GM10248 (cell line): ENCODE measurements around the gene CUL1.

ENCODE experiments used
- CTCF ChIA-PET: fragments of 300-600 bp; sonication (Branson Sonifier 250); formaldehyde crosslinking; extraction: SDS; loops from one replicate; lab custom pipeline; 2021; ENCODE audit warnings: antibody characterized with exemption; lab: Yijun Ruan, JAX
- POLR2A ChIA-PET: fragments of 350-650 bp; sonication (Branson Sonifier 250); formaldehyde crosslinking; extraction: SDS; loops from one replicate; lab custom pipeline; 2020; ENCODE audit warnings: antibody characterized with exemption; lab: Yijun Ruan, JAX
- DNase-seq: peaks from one replicate; pipeline ENCODE4 v3.0.0; 2012; ENCODE audit errors: extremely low spot score
- TF ChIP-seq, protein P1 (sequence below): IDR thresholded peaks from 2 replicates; pipeline ENCODE4 v1.5.1; 2012; ENCODE audit warnings: mild to moderate bottlenecking, low read depth; ENCODE audit errors: extremely low read depth, missing control alignments, control extremely low read depth

CUL1 gene

DNA sequence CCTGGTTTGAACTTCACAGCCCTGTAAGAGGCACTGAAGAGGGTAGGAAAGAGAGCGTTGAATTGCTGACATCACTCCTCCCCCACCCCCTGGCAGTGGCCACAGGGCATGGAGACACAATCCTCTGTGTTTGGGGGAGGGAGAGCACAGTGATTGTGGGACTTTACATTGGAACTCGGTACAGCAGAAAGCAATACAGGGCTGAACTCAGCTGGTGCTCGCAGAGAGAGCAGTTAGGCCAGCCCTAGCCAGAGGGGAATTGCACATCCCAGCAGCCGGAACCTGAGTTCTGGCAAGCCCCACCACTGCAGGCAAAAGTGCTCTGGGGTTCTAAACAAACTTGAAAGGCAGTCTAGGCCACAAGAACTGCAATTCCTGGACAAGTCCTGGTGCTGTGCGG, 24.0 kb upstream of the CUL1 start:
- TF ChIP-seq, protein P1, sequence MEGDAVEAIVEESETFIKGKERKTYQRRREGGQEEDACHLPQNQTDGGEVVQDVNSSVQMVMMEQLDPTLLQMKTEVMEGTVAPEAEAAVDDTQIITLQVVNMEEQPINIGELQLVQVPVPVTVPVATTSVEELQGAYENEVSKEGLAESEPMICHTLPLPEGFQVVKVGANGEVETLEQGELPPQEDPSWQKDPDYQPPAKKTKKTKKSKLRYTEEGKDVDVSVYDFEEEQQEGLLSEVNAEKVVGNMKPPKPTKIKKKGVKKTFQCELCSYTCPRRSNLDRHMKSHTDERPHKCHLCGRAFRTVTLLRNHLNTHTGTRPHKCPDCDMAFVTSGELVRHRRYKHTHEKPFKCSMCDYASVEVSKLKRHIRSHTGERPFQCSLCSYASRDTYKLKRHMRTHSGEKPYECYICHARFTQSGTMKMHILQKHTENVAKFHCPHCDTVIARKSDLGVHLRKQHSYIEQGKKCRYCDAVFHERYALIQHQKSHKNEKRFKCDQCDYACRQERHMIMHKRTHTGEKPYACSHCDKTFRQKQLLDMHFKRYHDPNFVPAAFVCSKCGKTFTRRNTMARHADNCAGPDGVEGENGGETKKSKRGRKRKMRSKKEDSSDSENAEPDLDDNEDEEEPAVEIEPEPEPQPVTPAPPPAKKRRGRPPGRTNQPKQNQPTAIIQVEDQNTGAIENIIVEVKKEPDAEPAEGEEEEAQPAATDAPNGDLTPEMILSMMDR = no peak
- POLR2A ChIA-PET = no interaction called here
- DNase-seq = no peak
- CTCF ChIA-PET = no interaction called here

DNA sequence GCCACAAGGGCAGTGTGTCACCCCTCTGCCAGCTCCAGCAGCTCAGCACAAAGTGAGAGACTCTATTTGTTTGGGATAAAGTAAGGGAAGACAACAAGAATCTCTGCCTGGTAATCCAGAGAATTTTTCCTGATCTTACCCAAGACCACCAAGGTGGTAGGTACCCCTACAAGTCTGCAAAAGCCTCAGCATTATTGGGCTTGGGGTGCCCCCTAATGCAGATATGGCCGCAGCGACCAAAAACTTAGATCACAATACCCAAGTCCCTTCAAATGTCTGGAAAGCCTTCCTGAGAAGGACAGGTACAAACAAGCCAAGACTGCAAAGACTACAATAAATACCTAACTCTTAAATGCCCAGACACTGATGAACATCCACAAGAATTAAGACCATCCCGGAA, 22.4 kb upstream of the CUL1 start:
- TF ChIP-seq, protein P1 = no peak
- CTCF ChIA-PET = no interaction called here
- no peak for DNase-seq
- POLR2A ChIA-PET = no interaction called here

DNA sequence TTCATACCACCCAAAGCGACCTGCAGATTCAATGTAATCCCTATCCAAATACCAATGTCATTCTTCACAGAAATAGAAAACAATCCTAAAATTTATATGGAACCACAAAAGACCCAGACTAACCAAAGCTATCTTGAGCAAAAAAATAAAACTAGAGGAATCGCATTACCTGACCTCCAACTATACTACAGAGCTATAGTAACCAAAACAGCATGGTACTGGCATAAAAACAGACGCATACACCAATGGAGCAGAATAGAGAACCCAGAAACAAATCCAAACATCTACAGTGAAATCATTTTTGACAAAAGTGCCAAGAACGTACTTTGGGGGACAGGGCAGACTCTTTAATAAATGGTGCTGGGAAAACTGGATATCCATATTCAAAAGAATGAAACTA, 16.9 kb upstream of the CUL1 start:
- DNase-seq = no peak
- CTCF ChIA-PET = interaction anchor here (1.2 kb wide), 1 partner anchor 154 kb away, joined by 3 read pairs; no protein-coding TSS in a partner anchor
- POLR2A ChIA-PET = no interaction called here
- TF ChIP-seq, protein P1 = no peak

DNA sequence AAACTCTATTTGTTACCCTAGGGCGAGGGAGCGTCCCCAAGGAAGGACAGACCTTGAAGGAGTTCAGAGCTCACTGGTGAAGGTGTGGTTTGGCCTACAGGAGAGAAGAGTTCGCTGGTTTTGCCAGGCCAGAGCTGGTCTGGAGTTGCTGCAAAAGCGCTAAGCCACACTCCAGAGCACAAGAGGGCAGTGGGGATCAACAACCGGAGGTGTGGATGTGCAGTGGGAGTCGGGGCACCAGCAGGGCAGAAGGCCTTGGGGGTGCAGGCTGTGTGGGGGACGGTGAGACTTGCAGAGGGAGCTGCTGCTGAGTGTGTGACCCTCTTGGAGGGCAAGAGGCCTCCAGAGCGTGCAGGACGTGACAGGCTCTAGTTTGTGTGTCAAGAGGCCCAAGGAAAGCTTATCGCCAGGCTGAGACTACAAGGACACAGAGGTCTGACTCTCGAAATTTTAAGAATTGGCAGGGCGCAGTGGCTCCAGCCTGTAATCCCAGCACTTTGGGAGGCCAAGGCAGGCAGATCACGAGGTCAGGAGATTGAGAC, 14.3 kb upstream of the CUL1 start:
- ChIA-PET POLR2A (no interaction called here), CTCF (no interaction called here)
- no peak for DNase-seq
- TF ChIP-seq, protein P1 = no peak

DNA sequence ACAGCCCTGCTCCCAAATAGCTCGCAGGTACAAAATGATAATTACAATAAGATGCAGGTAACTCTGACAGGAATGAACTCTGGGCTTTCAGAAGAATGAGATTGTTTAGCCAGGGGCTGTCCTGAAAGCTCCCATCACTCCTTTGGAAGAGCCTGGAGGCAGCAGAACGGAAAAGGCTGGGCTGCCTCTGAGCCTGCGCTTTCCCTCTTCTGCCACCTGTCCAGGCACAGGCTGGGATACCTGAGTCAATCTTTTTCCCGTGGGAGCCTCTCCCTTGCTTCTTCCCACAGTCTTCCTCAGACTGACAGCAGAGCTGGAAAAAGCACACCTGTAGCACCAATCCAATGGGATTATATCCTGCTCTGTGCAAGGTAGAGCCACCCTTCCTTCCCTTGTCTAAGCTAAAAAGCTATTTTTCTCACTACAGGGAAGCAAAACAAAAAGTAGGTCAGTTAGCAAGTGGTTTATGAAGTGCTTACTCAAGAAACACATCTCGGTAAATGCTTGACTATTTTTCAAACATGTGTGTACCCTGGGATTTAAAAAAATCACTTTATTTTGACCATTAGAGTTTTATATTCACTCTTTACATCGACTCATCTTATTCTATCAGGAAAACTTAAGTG, 12.3 kb upstream of the CUL1 start:
- ChIA-PET POLR2A (no interaction called here), CTCF (interaction anchor here (1.4 kb wide), 1 partner anchor 16 kb away, joined by 5 read pairs; no protein-coding TSS in a partner anchor)
- no peak for DNase-seq
- TF ChIP-seq, protein P1 = no peak

DNA sequence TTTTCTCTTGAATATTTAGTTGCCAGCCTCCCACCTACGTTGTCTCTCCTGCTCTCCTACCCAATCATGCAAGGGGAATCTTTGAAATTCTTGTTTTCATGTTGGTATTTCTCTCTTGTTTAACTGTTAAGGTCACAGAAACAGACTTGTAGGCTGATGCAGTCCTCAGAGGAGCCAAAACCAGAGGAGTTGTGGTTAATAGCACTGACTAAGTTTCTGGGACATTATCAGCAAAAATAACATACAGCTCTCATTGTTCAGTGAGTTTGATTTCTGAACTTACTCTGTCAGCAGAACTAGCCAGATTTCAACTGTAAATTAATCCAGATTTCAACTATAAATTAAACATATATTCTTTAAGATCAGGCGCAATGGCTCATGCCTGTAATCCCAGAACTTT, 11.1 kb upstream of the CUL1 start:
- TF ChIP-seq, protein P1 = no peak
- ChIA-PET CTCF (no interaction called here), POLR2A (no interaction called here)
- no peak for DNase-seq
